Astrocyte (in vitro differentiated cells and primary cell): ENCODE data around the gene NLRP11. TPM values are rescaled to one million over a fixed set of nuclear protein-coding genes. Genes with fewer than 3 reads are reported as not detected.

Experiments used
- DNase-seq: peaks from one replicate; pipeline ENCODE4 v3.0.0-alpha.2; 2010; ENCODE audit warnings: low read depth
- FAIRE-seq: peaks from 2 replicates; lab custom pipeline; 2011; peaks lifted over from hg19 to GRCh38; lab: Jason Lieb, UNC
- H2AFZ ChIP-seq: 2 replicates; pipeline ENCODE4 v1.6.0; 2012; ENCODE audit warnings: low read depth, low read length, inconsistent platforms
- H3K27ac ChIP-seq: 2 replicates; pipeline ENCODE4 v1.5.1; 2011; ENCODE audit warnings: low read depth, low read length, inconsistent platforms
- H3K27me3 ChIP-seq: 2 replicates; pipeline ENCODE4 v1.6.0; 2011; ENCODE audit warnings: low read length, inconsistent platforms; ENCODE audit not compliant: insufficient read depth
- H3K36me3 ChIP-seq: 2 replicates; pipeline ENCODE4 v1.5.1; 2011; ENCODE audit warnings: low read length, inconsistent platforms; ENCODE audit not compliant: insufficient read depth
- H3K4me1 ChIP-seq: 2 replicates; pipeline ENCODE4 v1.5.1; 2011; ENCODE audit warnings: low read length, inconsistent platforms; ENCODE audit not compliant: insufficient read depth
- H3K4me2 ChIP-seq: 2 replicates; pipeline ENCODE4 v1.6.0; 2012; ENCODE audit warnings: low read length, inconsistent platforms
- H3K4me3 ChIP-seq: 2 replicates; pipeline ENCODE4 v1.5.1; 2011; ENCODE audit warnings: low read depth, mild to moderate bottlenecking, low read length, inconsistent platforms; ENCODE audit not compliant: insufficient read depth
- H3K79me2 ChIP-seq: 2 replicates; pipeline ENCODE4 v1.6.0; 2012; ENCODE audit warnings: mild to moderate bottlenecking, low read length, inconsistent platforms; ENCODE audit not compliant: insufficient read depth
- H3K9ac ChIP-seq: 2 replicates; pipeline ENCODE4 v1.6.0; 2012; ENCODE audit warnings: mild to moderate bottlenecking, low read length, inconsistent platforms
- H3K9me3 ChIP-seq: 2 replicates; pipeline ENCODE4 v1.5.1; 2012; ENCODE audit warnings: low read depth, mild to moderate bottlenecking, low read length, inconsistent platforms; ENCODE audit not compliant: insufficient read depth
- H4K20me1 ChIP-seq: 2 replicates; pipeline ENCODE4 v1.6.0; 2012; ENCODE audit warnings: low read length, inconsistent platforms; ENCODE audit not compliant: insufficient read depth
- H3K27ac Mint-ChIP-seq: one replicate; pipeline ENCODE4 v1.8.0; 2021; ENCODE audit warnings: mild to moderate bottlenecking, mixed read lengths; ENCODE audit not compliant: unreplicated experiment
- H3K27me3 Mint-ChIP-seq: one replicate; pipeline ENCODE4 v1.8.0; 2021; ENCODE audit warnings: low read depth, mixed read lengths; ENCODE audit not compliant: unreplicated experiment
- H3K36me3 Mint-ChIP-seq: one replicate; pipeline ENCODE4 v1.8.0; 2021; ENCODE audit warnings: low read depth, mixed read lengths; ENCODE audit not compliant: unreplicated experiment
- H3K4me1 Mint-ChIP-seq: one replicate; pipeline ENCODE4 v1.8.0; 2021; ENCODE audit warnings: low read depth, mixed read lengths; ENCODE audit not compliant: unreplicated experiment
- H3K4me3 Mint-ChIP-seq: one replicate; pipeline ENCODE4 v1.8.0; 2021; ENCODE audit warnings: mild to moderate bottlenecking, moderate library complexity, mixed read lengths; ENCODE audit not compliant: unreplicated experiment
- H3K9me3 Mint-ChIP-seq: one replicate; pipeline ENCODE4 v1.8.0; 2021; ENCODE audit warnings: mild to moderate bottlenecking, mixed read lengths; ENCODE audit not compliant: unreplicated experiment
- EZH2 ChIP-seq: IDR thresholded peaks from 2 replicates; pipeline ENCODE4 v1.6.1; 2012; ENCODE audit warnings: mild to moderate bottlenecking, low read length, inconsistent platforms; ENCODE audit not compliant: insufficient read depth
- total RNA-seq: library from RNA; stranded (reverse); gene quantifications from 2 replicates; pipeline ENCODE4 v1.2.1, GENCODE V29; 2021
- TF ChIP-seq, protein P1 (sequence below): IDR thresholded peaks from 2 replicates; pipeline ENCODE4 v1.5.1; 2011; ENCODE audit warnings: low read depth, mild to moderate bottlenecking, inconsistent platforms, low read length, moderate library complexity; ENCODE audit not compliant: insufficient read depth

NLRP11 gene
- total RNA-seq, 1 donor from 2014 or later = not detected

DNA sequence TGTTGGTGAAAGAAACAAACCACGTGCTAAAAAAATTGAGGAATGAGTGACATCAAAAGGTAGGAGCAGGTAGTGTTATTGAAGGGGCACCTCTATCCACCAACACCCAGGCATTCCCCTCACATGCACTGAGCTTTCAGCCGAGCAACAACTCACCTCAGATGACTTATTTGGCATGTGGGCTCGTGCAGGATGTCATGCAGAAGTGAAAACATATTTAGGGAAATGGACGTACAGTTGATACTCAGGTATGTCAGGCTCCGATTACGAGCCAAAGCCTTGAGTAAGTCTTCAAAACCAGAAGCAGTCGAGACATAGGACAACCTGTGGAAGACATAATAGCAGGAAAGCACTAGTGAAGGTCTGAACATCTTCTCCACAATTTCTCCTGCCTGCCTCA is 30.4 kb downstream of the NLRP11 start:
- no peak overlapping the region for H3K27ac ChIP-seq
- H3K9ac ChIP-seq = no peak overlapping the region
- H3K27me3 Mint-ChIP-seq = no peaks in the 10 kb centered on the region
- no peak overlapping the region for H3K27ac Mint-ChIP-seq
- H4K20me1 ChIP-seq = no peaks in the 10 kb centered on the region
- no peak overlapping the region for H3K4me3 Mint-ChIP-seq
- no peaks in the 10 kb centered on the region for H3K4me1 ChIP-seq
- no peaks in the 10 kb centered on the region for H3K27me3 ChIP-seq
- H3K36me3 Mint-ChIP-seq = no peaks in the 10 kb centered on the region
- H3K4me1 Mint-ChIP-seq = no peaks in the 10 kb centered on the region
- H3K79me2 ChIP-seq = no peaks in the 10 kb centered on the region
- FAIRE-seq (no peak), DNase-seq (no peak)
- peaks cover 10% of the 10 kb centered on the region for H3K9me3 Mint-ChIP-seq
- TF ChIP-seq EZH2 = no peak
- TF ChIP-seq, protein P1, sequence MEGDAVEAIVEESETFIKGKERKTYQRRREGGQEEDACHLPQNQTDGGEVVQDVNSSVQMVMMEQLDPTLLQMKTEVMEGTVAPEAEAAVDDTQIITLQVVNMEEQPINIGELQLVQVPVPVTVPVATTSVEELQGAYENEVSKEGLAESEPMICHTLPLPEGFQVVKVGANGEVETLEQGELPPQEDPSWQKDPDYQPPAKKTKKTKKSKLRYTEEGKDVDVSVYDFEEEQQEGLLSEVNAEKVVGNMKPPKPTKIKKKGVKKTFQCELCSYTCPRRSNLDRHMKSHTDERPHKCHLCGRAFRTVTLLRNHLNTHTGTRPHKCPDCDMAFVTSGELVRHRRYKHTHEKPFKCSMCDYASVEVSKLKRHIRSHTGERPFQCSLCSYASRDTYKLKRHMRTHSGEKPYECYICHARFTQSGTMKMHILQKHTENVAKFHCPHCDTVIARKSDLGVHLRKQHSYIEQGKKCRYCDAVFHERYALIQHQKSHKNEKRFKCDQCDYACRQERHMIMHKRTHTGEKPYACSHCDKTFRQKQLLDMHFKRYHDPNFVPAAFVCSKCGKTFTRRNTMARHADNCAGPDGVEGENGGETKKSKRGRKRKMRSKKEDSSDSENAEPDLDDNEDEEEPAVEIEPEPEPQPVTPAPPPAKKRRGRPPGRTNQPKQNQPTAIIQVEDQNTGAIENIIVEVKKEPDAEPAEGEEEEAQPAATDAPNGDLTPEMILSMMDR = no peak
- no peaks in the 10 kb centered on the region for H3K9me3 ChIP-seq
- no peaks in the 10 kb centered on the region for H3K36me3 ChIP-seq
- H2AFZ ChIP-seq = no peak overlapping the region
- H3K4me3 ChIP-seq = no peak overlapping the region
- no peak overlapping the region for H3K4me2 ChIP-seq

DNA sequence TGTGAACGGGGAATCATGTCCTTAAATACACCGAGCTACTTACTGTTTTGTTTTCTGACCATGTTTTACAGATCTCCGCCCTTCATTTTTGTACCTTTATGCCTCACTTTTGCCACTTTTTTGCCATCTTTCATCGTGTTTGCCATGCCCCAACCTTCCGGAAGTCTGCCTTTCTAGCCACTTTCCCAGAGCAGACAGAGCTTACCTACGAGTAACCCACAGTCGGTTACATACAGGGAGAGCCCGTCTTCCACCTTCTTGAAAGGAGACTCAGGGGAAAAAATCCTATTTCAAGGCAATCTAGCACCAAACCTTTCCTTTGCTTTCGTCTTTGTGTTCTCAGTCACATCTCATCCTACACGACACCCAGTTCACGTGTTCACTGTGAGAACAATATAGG is 36.8 kb downstream of the NLRP11 start:
- H3K4me3 ChIP-seq = no peak overlapping the region
- H3K9me3 ChIP-seq = peaks cover 2% of the 10 kb centered on the region
- Mint-ChIP-seq H3K36me3 (no peaks in the 10 kb centered on the region), H3K4me3 (no peak overlapping the region), H3K27me3 (no peaks in the 10 kb centered on the region), H3K27ac (no peak overlapping the region), H3K4me1 (no peaks in the 10 kb centered on the region), H3K9me3 (peaks cover 10% of the 10 kb centered on the region)
- no peaks in the 10 kb centered on the region for H3K4me1 ChIP-seq
- FAIRE-seq (no peak), DNase-seq (no peak)
- no peaks in the 10 kb centered on the region for H4K20me1 ChIP-seq
- H3K9ac ChIP-seq = no peak overlapping the region
- TF ChIP-seq, protein P1 = no peak
- TF ChIP-seq EZH2 = no peak
- no peak overlapping the region for H3K4me2 ChIP-seq
- no peaks in the 10 kb centered on the region for H3K27me3 ChIP-seq
- H3K36me3 ChIP-seq = no peaks in the 10 kb centered on the region
- no peak overlapping the region for H3K27ac ChIP-seq
- H3K79me2 ChIP-seq = no peaks in the 10 kb centered on the region
- H2AFZ ChIP-seq = no peak overlapping the region

DNA sequence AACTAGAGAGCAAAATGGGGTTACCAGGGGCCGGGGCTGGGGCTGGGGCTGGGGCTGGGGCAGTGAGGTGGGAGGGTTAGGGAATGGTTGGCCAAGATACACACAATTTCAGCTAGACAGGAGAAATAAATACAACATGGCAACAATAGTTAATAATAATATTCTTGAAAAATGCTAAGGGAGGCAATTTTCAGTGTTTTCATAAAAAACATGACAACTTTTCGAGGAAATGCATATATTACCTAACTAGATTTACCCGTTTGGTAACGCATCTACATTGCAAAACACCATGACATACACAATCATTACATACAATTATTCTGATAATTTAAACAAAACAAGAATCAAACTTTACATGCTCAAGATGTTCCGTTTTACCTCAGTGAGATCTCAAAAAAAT is 50.7 kb downstream of the NLRP11 start:
- no peak overlapping the region for H3K27ac Mint-ChIP-seq
- TF ChIP-seq, protein P1 = no peak
- TF ChIP-seq EZH2 = no peak
- no peaks in the 10 kb centered on the region for H3K36me3 ChIP-seq
- H3K4me2 ChIP-seq = no peak overlapping the region
- no peak overlapping the region for H3K4me3 Mint-ChIP-seq
- no peak overlapping the region for H3K4me3 ChIP-seq
- no peaks in the 10 kb centered on the region for H4K20me1 ChIP-seq
- peaks cover 22% of the 10 kb centered on the region for H3K9me3 Mint-ChIP-seq
- DNase-seq (no peak), FAIRE-seq (no peak)
- no peaks in the 10 kb centered on the region for H3K4me1 Mint-ChIP-seq
- H3K27ac ChIP-seq = no peak overlapping the region
- H3K27me3 ChIP-seq = no peaks in the 10 kb centered on the region
- H3K9ac ChIP-seq = no peak overlapping the region
- no peak overlapping the region for H2AFZ ChIP-seq
- H3K9me3 ChIP-seq = no peaks in the 10 kb centered on the region
- H3K36me3 Mint-ChIP-seq = no peaks in the 10 kb centered on the region
- H3K79me2 ChIP-seq = no peaks in the 10 kb centered on the region
- H3K4me1 ChIP-seq = no peaks in the 10 kb centered on the region
- no peaks in the 10 kb centered on the region for H3K27me3 Mint-ChIP-seq
